HepG2 (cell line): Measurements from ENCODE around the gene ZNF605. TPM values are rescaled to one million over a fixed set of nuclear protein-coding genes. Genes with fewer than 3 reads are reported as not detected.
"Not testable (repeated sequence)": the region's sequence is repeated elsewhere in the genome, so short reads cannot be mapped to it uniquely, and the experiment has no call there.

Source experiments
- ATAC-seq: fragments of 200-7000 bp; cut with Tn5 transposase; 3 replicates; pipeline ENCODE4 v1.9.1; 2020; ENCODE audit warnings: mild to moderate bottlenecking, moderate library complexity
- BruUV-seq: library from RNA; stranded (reverse); fragments of 400-500 nt; replicated peaks from 2 replicates; lab custom pipeline; 2021; lab: Mats Ljungman, UMichigan
- CTCF ChIA-PET: fragments of 300-600 bp; formaldehyde crosslinking; extraction: SDS; loops from one replicate; lab custom pipeline; 2021; ENCODE audit warnings: low total read pairs, inconsistent platforms, low intra/inter-chr PET ratio; lab: Yijun Ruan, JAX
- POLR2A ChIA-PET: fragments of 350-600 bp; sonication (Branson Sonifier 250); formaldehyde crosslinking; loops from one replicate; lab custom pipeline; 2020; ENCODE audit warnings: antibody characterized with exemption, inconsistent platforms; lab: Yijun Ruan, JAX
- DNase-seq: peaks from one replicate; pipeline ENCODE4 v3.0.0-alpha.2; 2015; ENCODE audit warnings: low spot score
- FAIRE-seq: peaks from 3 replicates; lab custom pipeline; 2011; peaks lifted over from hg19 to GRCh38; lab: Jason Lieb, UNC
- H2AFZ ChIP-seq: one replicate; pipeline ENCODE4 v1.6.1; 2011; ENCODE audit warnings: low read length, inconsistent platforms
- H3K27ac ChIP-seq: fragments of 300-600 bp; 3 replicates; pipeline ENCODE4 v1.8.0; 2011; ENCODE audit warnings: mixed run types, mild to moderate bottlenecking, mixed read lengths, low read length, inconsistent platforms; ENCODE audit not compliant: insufficient read depth; ENCODE audit errors: extremely low read length
- H3K27me3 ChIP-seq, 2 experiments: fragments of 200-600 bp in 1 of 2; 2 replicates in 1 of 2; 3 replicates in 1 of 2; pipeline versions ENCODE4 v1.6.0 to v1.8.0; 2011; ENCODE audit warnings: low read length in 2 of 2, mild to moderate bottlenecking in 2 of 2, moderate library complexity in 2 of 2, inconsistent platforms in 1 of 2; ENCODE audit not compliant: insufficient read depth in 2 of 2, control insufficient read depth in 1 of 2
- H3K36me3 ChIP-seq, 2 experiments: fragments of 200-600 bp in 1 of 2; replicated peaks in 1 of 2; 2 replicates in 1 of 2; 3 replicates in 1 of 2; pipeline versions ENCODE4 v1.5.1 to v1.8.0; 2011; ENCODE audit warnings: low read length in 2 of 2, inconsistent platforms in 1 of 2; ENCODE audit not compliant: insufficient read depth in 2 of 2, control insufficient read depth in 1 of 2
- H3K4me1 ChIP-seq: 2 replicates; pipeline ENCODE4 v1.5.1; 2012; ENCODE audit warnings: low read length, inconsistent platforms; ENCODE audit not compliant: insufficient read depth
- H3K4me2 ChIP-seq: 2 replicates; pipeline ENCODE4 v1.6.0; 2011; ENCODE audit warnings: low read depth, low read length, inconsistent platforms
- H3K4me3 ChIP-seq, 3 experiments: fragments of 200-600 bp in 1 of 3; sonication (generic), shearing (Covaris generic) in 1 of 3; replicated peaks in 1 of 3; 2 replicates each; pipeline ENCODE4 v1.5.1; 2011 to 2016; ENCODE audit warnings: low read length in 3 of 3, inconsistent platforms in 2 of 3, low read depth in 2 of 3, mild to moderate bottlenecking in 2 of 3, control low read depth in 1 of 3, mixed read lengths in 1 of 3; ENCODE audit not compliant: insufficient read depth in 1 of 3
- H3K79me2 ChIP-seq: one replicate; pipeline ENCODE4 v1.6.1; 2011; ENCODE audit warnings: low read length, inconsistent platforms; ENCODE audit not compliant: insufficient read depth
- H3K9ac ChIP-seq: 2 replicates; pipeline ENCODE4 v1.6.0; 2011; ENCODE audit warnings: mild to moderate bottlenecking, low read depth, low read length, inconsistent platforms; ENCODE audit not compliant: insufficient read depth
- H3K9me3 ChIP-seq: 2 replicates; pipeline ENCODE4 v1.5.1; 2012; ENCODE audit warnings: mild to moderate bottlenecking, low read length
- H4K20me1 ChIP-seq: 2 replicates; pipeline ENCODE4 v1.6.0; 2011; ENCODE audit warnings: inconsistent platforms, mild to moderate bottlenecking, low read length, moderate library complexity; ENCODE audit not compliant: insufficient read depth
- AGO2 ChIP-seq: fragments of 200-400 bp; formaldehyde crosslinking; optimal IDR thresholded peaks from 2 replicates; pipeline ENCODE3; 2017; ENCODE audit warnings: mild to moderate bottlenecking, low read depth, low read length, moderate library complexity
- ASH2L ChIP-seq: fragments of 300-600, 200-600 bp; sonication (generic); IDR thresholded peaks from 2 replicates; pipeline ENCODE4 v1.7.0; 2017; ENCODE audit warnings: low read depth, mild to moderate bottlenecking, moderate library complexity, mixed read lengths, low read length; ENCODE audit not compliant: insufficient read length
- NPAS2 ChIP-seq: sonication (generic); formaldehyde crosslinking; IDR thresholded peaks from 2 replicates; pipeline ENCODE4 v1.8.0; 2022; ENCODE audit warnings: mild to moderate bottlenecking, missing genetic modification reagents, borderline replicate concordance
- WGBS: methylation state at CpG from one replicate; pipeline ENCODE4 v1.1.6; 2017; ENCODE audit warnings: low lambda C conversion rate; 5-methylcytosine and 5-hydroxymethylcytosine counted together
- in situ Hi-C: cut with HindIII; loops from 2 replicates; pipeline ENCODE4 v1.10.0; 2017; ENCODE audit warnings: low pct_unique_long_range_greater_than_20kb; ENCODE audit not compliant: extremely low pct_ligation_motif_present
- intact Hi-C: fragments of 100-400 bp; cut with micrococcal nuclease; formaldehyde crosslinking; loops from one replicate; pipeline ENCODE4 v1.10.0; 2022; ENCODE audit not compliant: unreplicated experiment
- polyA plus RNA-seq, 8 experiments: library from polyadenylated mRNA; depleted of rRNA in 3 of 8; stranded (reverse) in 7 of 8; unstranded in 1 of 8; fragments of >200 nt; fragmentation: Illumina TruSeq in 4 of 8; extraction: Trizol in 4 of 8; gene quantifications; 2 replicates each; pipeline versions ENCODE4 v1.2.1 to v1.2.3, GENCODE V29; 2011 to 2016; ENCODE audit warnings: low read depth in 4 of 8, missing spikeins in 1 of 8, mixed read lengths in 1 of 8; ENCODE audit not compliant: insufficient read depth in 1 of 8
- total RNA-seq, 5 experiments: library from RNA; depleted of rRNA; stranded (reverse); fragments of >200 nt; fragmentation: Illumina TruSeq; extraction: Trizol; gene quantifications; 2 replicates each; pipeline ENCODE4 v1.2.3, GENCODE V29; 2016; ENCODE audit warnings: low read depth in 1 of 5
- TF ChIP-seq, protein P1 (sequence below): sonication (generic); formaldehyde crosslinking; IDR thresholded peaks from 2 replicates; pipeline ENCODE4 v1.8.0; 2022; ENCODE audit warnings: mild to moderate bottlenecking, missing genetic modification reagents; ENCODE audit not compliant: insufficient replicate concordance

The ZNF605 gene
- total and polyA plus RNA-seq, 2 of the 13 experiments (the other 11 are each of a cell fraction or from before 2014, with no cell fraction given): 6.7 to 6.8 TPM

GRCh38 chr12:132874620-132875019 is 81.5 kb downstream of the ZNF605 start:
- H3K4me2 ChIP-seq, H3K4me3 ChIP-seq, H3K79me2 ChIP-seq, H2AFZ ChIP-seq, H3K27me3 ChIP-seq, intact Hi-C loops: not testable (repeated sequence)
- peak; percentile 42 for TF ChIP-seq AGO2
- TF ChIP-seq, all 625 proteins: peak for 1; not testable (repeated sequence) for 624
- DNase-seq, ATAC-seq, H4K20me1 ChIP-seq, POLR2A ChIA-PET, BruUV-seq, CTCF ChIA-PET, H3K9ac ChIP-seq, H3K4me1 ChIP-seq, H3K9me3 ChIP-seq, FAIRE-seq, in situ Hi-C loops, H3K27ac ChIP-seq: not testable (repeated sequence)
- peaks cover 19 to 26% of the 10 kb centered on the region in 2 experiments; a peak in 4 of 5 replicates for H3K36me3 ChIP-seq
- WGBS: no CpG with 5 or more reads among the region's 21 CpGs

DNA sequence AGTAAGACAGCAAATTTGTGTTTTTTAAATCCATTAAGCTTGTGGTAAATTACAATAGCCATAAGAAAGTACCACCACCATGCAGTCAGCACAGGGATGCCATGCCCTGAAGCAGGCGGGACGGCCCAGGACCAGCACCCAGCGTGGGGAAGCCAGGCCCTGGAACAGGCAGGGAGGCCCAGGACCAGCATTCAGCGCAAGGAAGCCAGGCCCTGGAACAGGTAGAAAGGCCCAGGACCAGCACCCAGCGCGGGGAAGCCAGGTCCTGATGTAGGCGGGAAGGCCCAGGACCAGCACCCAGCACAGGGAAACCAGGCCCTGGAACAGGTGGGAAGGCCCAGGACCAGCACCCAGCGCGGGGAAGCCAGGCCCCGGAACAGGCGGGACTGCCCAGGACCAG is 81.9 kb downstream of the ZNF605 start:
- H3K4me1 ChIP-seq: no peaks in the 10 kb centered on the region
- no peaks in the 10 kb centered on the region for H3K79me2 ChIP-seq
- H3K4me2 ChIP-seq: no peak overlapping the region
- intact Hi-C loops: no loop called here
- no peak overlapping the region for H3K27ac ChIP-seq
- H3K9me3 ChIP-seq: no peaks in the 10 kb centered on the region
- H4K20me1 ChIP-seq: no peaks in the 10 kb centered on the region
- no peak overlapping the region for H2AFZ ChIP-seq
- H3K4me3 ChIP-seq: no peak overlapping the region
- POLR2A ChIA-PET: no interaction called here
- no TSS peak for BruUV-seq
- H3K9ac ChIP-seq: no peak overlapping the region
- TF ChIP-seq NPAS2 (CRISPR knock-in tag) (no peak), ASH2L (no peak)
- TF ChIP-seq, protein P1, sequence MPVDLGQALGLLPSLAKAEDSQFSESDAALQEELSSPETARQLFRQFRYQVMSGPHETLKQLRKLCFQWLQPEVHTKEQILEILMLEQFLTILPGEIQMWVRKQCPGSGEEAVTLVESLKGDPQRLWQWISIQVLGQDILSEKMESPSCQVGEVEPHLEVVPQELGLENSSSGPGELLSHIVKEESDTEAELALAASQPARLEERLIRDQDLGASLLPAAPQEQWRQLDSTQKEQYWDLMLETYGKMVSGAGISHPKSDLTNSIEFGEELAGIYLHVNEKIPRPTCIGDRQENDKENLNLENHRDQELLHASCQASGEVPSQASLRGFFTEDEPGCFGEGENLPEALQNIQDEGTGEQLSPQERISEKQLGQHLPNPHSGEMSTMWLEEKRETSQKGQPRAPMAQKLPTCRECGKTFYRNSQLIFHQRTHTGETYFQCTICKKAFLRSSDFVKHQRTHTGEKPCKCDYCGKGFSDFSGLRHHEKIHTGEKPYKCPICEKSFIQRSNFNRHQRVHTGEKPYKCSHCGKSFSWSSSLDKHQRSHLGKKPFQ (CRISPR knock-in tag): no peak
- TF ChIP-seq, all 625 proteins: peak for 0
- Histone ChIP-seq H3K27me3 (no peaks in the 10 kb centered on the region), H3K36me3 (peaks cover 19 to 30% of the 10 kb centered on the region in 2 experiments; a peak in 4 of 5 replicates)
- 94% methylated on average over 9 of the region's 11 CpGs for WGBS
- DNase-seq: no peak
- ATAC-seq: no peak
- CTCF ChIA-PET: no interaction called here
- in situ Hi-C loops: no loop called here
- FAIRE-seq: no peak
